ENCODE measurements around the gene CAPZB.

The CAPZB gene

DNA sequence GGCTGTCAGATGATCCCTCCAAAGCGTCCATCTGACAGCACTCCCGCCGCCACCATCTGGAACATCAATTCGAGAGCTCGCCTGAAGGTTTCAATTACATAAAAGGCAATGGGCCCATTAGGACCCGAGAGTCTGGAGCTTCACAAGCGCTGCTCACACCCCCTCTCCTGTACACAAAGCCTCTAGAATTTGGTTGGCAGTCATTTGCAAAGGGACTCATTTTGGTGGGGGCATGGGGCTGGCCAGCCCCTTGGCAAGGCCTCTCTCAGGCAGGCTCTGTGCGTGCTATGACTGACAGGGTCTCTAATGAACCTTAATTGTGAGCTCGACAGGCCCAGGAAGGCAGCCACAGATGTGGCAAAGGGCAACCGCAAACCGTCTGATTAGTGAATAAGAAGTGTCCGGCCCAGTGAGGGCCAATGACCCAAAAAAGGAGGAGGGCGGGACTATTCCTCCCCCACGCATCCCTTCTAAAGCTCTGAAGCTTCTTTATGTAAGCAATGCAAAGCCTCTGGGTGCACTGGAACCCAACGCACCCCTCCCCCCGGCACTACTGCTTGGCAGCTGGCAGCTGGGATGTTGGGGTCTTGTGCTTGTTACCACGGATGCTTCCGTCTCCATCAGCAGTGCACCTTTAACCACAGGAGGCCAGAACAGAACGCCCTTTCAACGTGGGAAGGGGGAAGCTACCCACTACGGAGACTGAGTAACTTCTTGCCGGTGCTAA is 79.4 kb downstream of the CAPZB start:
- H3K27me3 ChIP-seq (replicated peaks) = no peaks in the 10 kb centered on the region
- TF ChIP-seq, protein P1, sequence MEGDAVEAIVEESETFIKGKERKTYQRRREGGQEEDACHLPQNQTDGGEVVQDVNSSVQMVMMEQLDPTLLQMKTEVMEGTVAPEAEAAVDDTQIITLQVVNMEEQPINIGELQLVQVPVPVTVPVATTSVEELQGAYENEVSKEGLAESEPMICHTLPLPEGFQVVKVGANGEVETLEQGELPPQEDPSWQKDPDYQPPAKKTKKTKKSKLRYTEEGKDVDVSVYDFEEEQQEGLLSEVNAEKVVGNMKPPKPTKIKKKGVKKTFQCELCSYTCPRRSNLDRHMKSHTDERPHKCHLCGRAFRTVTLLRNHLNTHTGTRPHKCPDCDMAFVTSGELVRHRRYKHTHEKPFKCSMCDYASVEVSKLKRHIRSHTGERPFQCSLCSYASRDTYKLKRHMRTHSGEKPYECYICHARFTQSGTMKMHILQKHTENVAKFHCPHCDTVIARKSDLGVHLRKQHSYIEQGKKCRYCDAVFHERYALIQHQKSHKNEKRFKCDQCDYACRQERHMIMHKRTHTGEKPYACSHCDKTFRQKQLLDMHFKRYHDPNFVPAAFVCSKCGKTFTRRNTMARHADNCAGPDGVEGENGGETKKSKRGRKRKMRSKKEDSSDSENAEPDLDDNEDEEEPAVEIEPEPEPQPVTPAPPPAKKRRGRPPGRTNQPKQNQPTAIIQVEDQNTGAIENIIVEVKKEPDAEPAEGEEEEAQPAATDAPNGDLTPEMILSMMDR (IDR thresholded peaks at IDR 0.05; ENCODE audit: low read depth, low read length, missing control alignments) = no peak
- no peak overlapping the region for H3K27ac ChIP-seq
- H3K4me3 ChIP-seq (ENCODE audit: low read depth, low read length) = no peak overlapping the region
- peaks cover 13% of the 10 kb centered on the region for H3K36me3 ChIP-seq (replicated peaks)
- DNase-seq = no peak
- in situ Hi-C loops (cut with HindIII; ENCODE audit: low pct_ligation_motif_present, low sequenced_read_pairs) = no loop called here

DNA sequence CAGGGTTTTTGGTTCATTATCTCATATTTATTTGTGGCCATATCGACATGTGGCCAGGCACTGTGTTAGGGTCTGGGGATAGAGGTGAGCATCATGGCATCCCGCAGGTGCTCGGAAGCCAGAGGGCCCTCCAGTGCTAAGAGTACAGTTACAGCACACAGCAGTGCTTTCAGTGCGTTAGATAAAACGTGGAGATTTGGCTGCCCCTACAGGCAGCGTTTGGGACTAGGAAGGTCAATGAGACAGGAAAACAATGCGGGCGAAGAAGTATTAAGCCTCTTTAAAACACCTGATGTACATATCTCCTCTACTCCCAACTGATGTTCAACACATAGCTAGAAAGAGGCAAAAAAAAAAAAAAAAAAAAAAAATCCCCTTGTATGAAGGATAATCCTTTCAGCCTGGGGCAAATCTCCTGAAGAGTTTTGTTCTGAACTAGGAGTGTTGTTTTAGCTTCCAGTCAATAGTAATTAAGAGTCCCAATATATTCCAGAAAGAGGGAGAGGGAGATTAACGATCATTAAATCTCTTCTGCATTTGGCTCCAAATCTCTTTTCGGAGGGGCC is 80.1 kb downstream of the CAPZB start:
- in situ Hi-C loops (cut with HindIII; ENCODE audit: low pct_ligation_motif_present, low sequenced_read_pairs) = no loop called here
- peaks cover 13% of the 10 kb centered on the region for H3K36me3 ChIP-seq (replicated peaks)
- H3K4me3 ChIP-seq (ENCODE audit: low read depth, low read length) = no peak overlapping the region
- H3K27me3 ChIP-seq (replicated peaks) = no peaks in the 10 kb centered on the region
- TF ChIP-seq, protein P1 (IDR thresholded peaks at IDR 0.05; ENCODE audit: low read depth, low read length, missing control alignments) = peak; percentile 49
- no peak overlapping the region for H3K27ac ChIP-seq
- no peak for DNase-seq

DNA sequence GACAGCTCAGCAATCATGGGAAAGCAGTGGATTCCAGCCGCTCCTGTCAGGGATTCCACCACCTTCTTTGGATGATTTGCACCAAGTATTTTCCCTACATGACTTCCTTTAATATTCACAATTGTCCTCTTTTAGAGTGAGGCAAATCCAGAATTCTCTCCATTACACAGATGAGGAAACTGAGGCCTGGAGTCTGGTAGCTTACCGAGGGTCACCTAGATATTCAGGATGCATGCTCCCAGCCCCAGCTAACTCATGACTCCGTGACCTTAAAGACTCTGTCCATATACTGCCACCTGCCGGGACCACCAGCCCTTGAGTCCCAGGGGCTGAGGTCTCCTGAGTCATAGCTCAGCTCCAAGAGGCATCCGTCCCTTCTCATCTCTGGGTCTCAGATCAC is 80.6 kb downstream of the CAPZB start:
- peaks cover 13% of the 10 kb centered on the region for H3K36me3 ChIP-seq (replicated peaks)
- TF ChIP-seq, protein P1 (IDR thresholded peaks at IDR 0.05; ENCODE audit: low read depth, low read length, missing control alignments) = no peak
- no peak overlapping the region for H3K27ac ChIP-seq
- in situ Hi-C loops (cut with HindIII; ENCODE audit: low pct_ligation_motif_present, low sequenced_read_pairs) = no loop called here
- H3K4me3 ChIP-seq (ENCODE audit: low read depth, low read length) = no peak overlapping the region
- DNase-seq = no peak
- H3K27me3 ChIP-seq (replicated peaks) = no peaks in the 10 kb centered on the region

DNA sequence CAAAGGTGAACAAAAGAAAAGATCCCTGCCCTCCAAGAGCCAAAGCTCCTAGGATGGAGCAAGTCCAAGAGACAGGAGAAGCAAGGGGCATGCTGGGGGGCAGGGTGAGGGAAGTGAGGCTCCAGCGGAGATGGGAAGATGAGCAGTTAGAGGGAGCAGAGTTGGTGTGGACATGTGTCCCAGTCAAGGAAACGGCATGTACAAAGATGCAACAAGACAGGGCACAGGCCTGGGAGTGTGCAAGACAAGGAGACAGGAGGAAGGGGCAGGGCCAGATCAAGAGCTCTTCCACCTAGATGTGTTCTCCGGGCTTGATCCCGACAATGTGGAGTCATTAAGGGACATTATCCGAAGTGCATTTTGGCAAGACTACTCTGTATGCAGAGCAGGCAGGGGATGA is 82.1 kb downstream of the CAPZB start:
- H3K27ac ChIP-seq = no peak overlapping the region
- peaks cover 13% of the 10 kb centered on the region for H3K36me3 ChIP-seq (replicated peaks)
- TF ChIP-seq, protein P1 (IDR thresholded peaks at IDR 0.05; ENCODE audit: low read depth, low read length, missing control alignments) = no peak
- H3K4me3 ChIP-seq (ENCODE audit: low read depth, low read length) = no peak overlapping the region
- no peak for DNase-seq
- no peaks in the 10 kb centered on the region for H3K27me3 ChIP-seq (replicated peaks)
- in situ Hi-C loops (cut with HindIII; ENCODE audit: low pct_ligation_motif_present, low sequenced_read_pairs) = no loop called here

DNA sequence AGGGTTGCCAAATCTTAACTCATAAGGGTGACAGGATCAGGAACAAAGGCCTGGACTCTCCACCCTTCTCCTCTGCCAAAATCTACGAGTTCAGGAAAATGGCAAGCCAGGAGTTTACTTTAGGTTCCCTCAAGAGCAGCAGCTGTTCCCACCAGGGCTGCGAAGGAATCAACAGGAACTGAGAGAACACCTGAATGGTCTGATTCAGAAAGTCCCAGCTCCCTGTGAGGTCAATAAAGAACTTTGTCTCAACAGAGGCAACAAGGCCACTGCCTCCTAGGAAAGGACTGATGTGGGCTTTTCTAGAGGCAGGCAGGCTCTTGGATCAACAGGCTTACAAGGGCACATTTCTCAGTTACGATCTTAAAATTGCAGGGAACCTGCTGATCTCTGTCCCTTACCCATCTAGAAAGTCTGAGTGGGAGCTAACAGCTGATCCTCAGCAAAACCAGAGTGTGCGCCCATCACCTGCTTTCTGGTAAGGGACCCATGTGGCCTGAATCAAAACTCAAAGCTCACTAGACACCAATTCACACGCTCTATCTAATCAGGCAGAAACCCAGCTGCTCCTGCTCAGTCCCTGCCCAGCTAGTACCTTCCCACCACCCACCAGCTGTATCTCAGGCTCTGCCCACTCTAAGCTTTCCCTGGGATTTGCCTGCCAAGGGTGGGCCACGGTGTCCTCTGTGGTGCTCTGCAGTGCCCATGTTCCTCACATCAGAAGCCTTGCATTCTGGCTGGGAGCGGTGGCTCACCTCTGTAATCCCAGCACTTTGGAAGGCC is 83.1 kb downstream of the CAPZB start:
- Histone ChIP-seq H3K27me3 (replicated peaks) (no peaks in the 10 kb centered on the region), H3K27ac (no peak overlapping the region), H3K4me3 (ENCODE audit: low read depth, low read length) (no peak overlapping the region), H3K36me3 (replicated peaks) (peaks cover 19% of the 10 kb centered on the region)
- TF ChIP-seq, protein P1 (IDR thresholded peaks at IDR 0.05; ENCODE audit: low read depth, low read length, missing control alignments) = no peak
- in situ Hi-C loops (cut with HindIII; ENCODE audit: low pct_ligation_motif_present, low sequenced_read_pairs) = no loop called here
- no peak for DNase-seq

All from brain microvascular endothelial cell (primary cell).